K562 (cell line): Measurements from ENCODE around the gene FADS1. TPM values are rescaled to one million over a fixed set of nuclear protein-coding genes. Genes with fewer than 3 reads are reported as not detected.
A peak's percentile ranks its signal among the peaks of the same experiment; 100 is the strongest.

Experiments
- BCL6 ChIP-seq: fragments of 250-450 bp; sonication (Bioruptor Pico); IDR thresholded peaks from 2 replicates; pipeline ENCODE4 v1.4.0; 2020
- CBX2 ChIP-seq: fragments of 200-600 bp; sonication (generic); IDR thresholded peaks from one replicate; pipeline ENCODE4 v1.6.1; 2012; ENCODE audit warnings: mild to moderate bottlenecking, low read length, inconsistent platforms; ENCODE audit not compliant: insufficient read depth, poor library complexity, severe bottlenecking
- CBX3 ChIP-seq, 2 experiments: IDR thresholded peaks; 1 replicate in 1 of 2; 2 replicates in 1 of 2; pipeline ENCODE4 v1.6.1; 2012; ENCODE audit warnings: inconsistent platforms in 2 of 2, low read length in 2 of 2, borderline replicate concordance in 1 of 2, control low read depth in 1 of 2
- CREBBP ChIP-seq: IDR thresholded peaks from one replicate; pipeline ENCODE4 v1.6.1; 2012; ENCODE audit warnings: low read depth, mild to moderate bottlenecking, control low read depth, inconsistent platforms, low read length
- IRF2 ChIP-seq: sonication (generic); formaldehyde crosslinking; IDR thresholded peaks from 2 replicates; pipeline ENCODE4 v1.8.1; 2022; ENCODE audit warnings: mild to moderate bottlenecking, missing genetic modification reagents
- KLF10 ChIP-seq: fragments of 250-450 bp; sonication (Bioruptor Pico); IDR thresholded peaks from 2 replicates; pipeline ENCODE4 v1.6.1; 2021; ENCODE audit warnings: matching md5 sums
- PRMT5 ChIP-seq: sonication (generic); formaldehyde crosslinking; IDR thresholded peaks from 2 replicates; pipeline ENCODE4 v1.5.0; 2020; ENCODE audit warnings: missing genetic modification reagents
- RFX1 ChIP-seq: fragments of 450-650 bp; IDR thresholded peaks from 2 replicates; pipeline ENCODE4 v1.6.1; 2016; ENCODE audit warnings: mild to moderate bottlenecking, moderate library complexity
- SMAD3 ChIP-seq: fragments of 450-650 bp; formaldehyde crosslinking; conservative IDR thresholded peaks from 2 replicates; pipeline ENCODE4 v1.4.0; 2020; ENCODE audit warnings: mild to moderate bottlenecking
- SMARCA4 ChIP-seq: fragments of 450-650 bp; IDR thresholded peaks from 2 replicates; pipeline ENCODE4 v1.6.1; 2016
- SNRNP70 ChIP-seq: fragments of 200-400 bp; formaldehyde crosslinking; optimal IDR thresholded peaks from 2 replicates; pipeline ENCODE3; 2017; ENCODE audit warnings: low read depth, low read length
- SUPT5H ChIP-seq: fragments of 450-650 bp; IDR thresholded peaks from 2 replicates; pipeline ENCODE4 v1.6.1; 2016
- YY1 ChIP-seq, 3 experiments: IDR thresholded peaks; 2 replicates each; pipeline ENCODE4 v1.6.1; 2011; ENCODE audit warnings: low read length in 2 of 3, mild to moderate bottlenecking in 2 of 3, moderate library complexity in 2 of 3, borderline replicate concordance in 1 of 3, control low read depth in 1 of 3, low read depth in 1 of 3; ENCODE audit not compliant: insufficient read depth in 3 of 3, insufficient replicate concordance in 2 of 3, control insufficient read depth in 1 of 3, insufficient read length in 1 of 3; ENCODE audit errors: extremely low read depth in 1 of 3
- ZBTB17 ChIP-seq: fragments of 450-650 bp; formaldehyde crosslinking; IDR thresholded peaks from 2 replicates; pipeline ENCODE4 v1.4.0; 2020; ENCODE audit warnings: mild to moderate bottlenecking
- ZNF239 ChIP-seq: fragments of 250-450 bp; sonication (Bioruptor Pico); IDR thresholded peaks from 2 replicates; pipeline ENCODE4 v1.4.0; 2020; ENCODE audit warnings: mild to moderate bottlenecking
- ZNF324 ChIP-seq: fragments of 250-450 bp; sonication (Bioruptor Pico); IDR thresholded peaks from 2 replicates; pipeline ENCODE4 v1.4.0; 2020; ENCODE audit warnings: mild to moderate bottlenecking
- ZNF518B ChIP-seq: fragments of 250-450 bp; sonication (Bioruptor Pico); IDR thresholded peaks from 2 replicates; pipeline ENCODE4 v1.5.0; 2021; ENCODE audit warnings: mild to moderate bottlenecking, moderate library complexity
- polyA plus RNA-seq, 8 experiments: library from polyadenylated mRNA; depleted of rRNA in 4 of 8; stranded (reverse) in 5 of 8; unstranded in 3 of 8; fragments of >200 nt; fragmentation: Nextera tagmentation in 2 of 8; fragmentation: Illumina TruSeq in 1 of 8; extraction: Ambion mirVana in 2 of 8; extraction: Trizol in 1 of 8; gene quantifications; 2 replicates each; pipeline versions ENCODE4 v1.2.1 to v1.2.3, GENCODE V29; 2011 to 2014; ENCODE audit warnings: inconsistent platforms in 1 of 8, missing spikeins in 1 of 8
- total RNA-seq, 7 experiments: library from RNA; depleted of rRNA in 6 of 7; stranded (reverse); fragments of >200 nt in 6 of 7; fragmentation: Illumina TruSeq in 2 of 7; extraction: Trizol in 2 of 7; gene quantifications; 2 replicates each; pipeline versions ENCODE4 v1.2.1 to v1.2.3, GENCODE V29; 2011 to 2021; ENCODE audit warnings: low replicate concordance in 1 of 7
- TF ChIP-seq, protein P1 (sequence below), 2 experiments: fragments of 450-650 bp; formaldehyde crosslinking in 1 of 2; IDR thresholded peaks; 2 replicates each; pipeline versions ENCODE4 v1.4.0 to v1.6.1; 2014 to 2020; ENCODE audit warnings: mild to moderate bottlenecking in 2 of 2, borderline replicate concordance in 1 of 2, low read depth in 1 of 2

The FADS1 gene
- total and polyA plus RNA-seq, 9 of the 15 experiments (the other 6 are each of a cell fraction or from before 2014, with no cell fraction given), result 110 to 864 (median 364) TPM

GRCh38 chr11:61776561-61777075 is 40.2 kb downstream of the FADS1 start (continued):
- TF ChIP-seq KLF10 (CRISPR knock-in tag) (no peak), SMAD3 (CRISPR knock-in tag) (no peak), SMARCA4 (no peak), CBX3 (IDR thresholded peaks at IDR 0.05; ENCODE audit: borderline replicate concordance in 1 of 2, low read length in 2 of 2) (no peak), BCL6 (CRISPR knock-in tag) (no peak), ZBTB17 (CRISPR knock-in tag) (no peak), RFX1 (no peak), SUPT5H (no peak), ZNF518B (CRISPR knock-in tag) (no peak), IRF2 (CRISPR knock-in tag) (no peak), ZNF239 (CRISPR knock-in tag) (no peak), ZNF324 (CRISPR knock-in tag) (no peak), YY1 (IDR thresholded peaks at IDR 0.05; ENCODE audit: borderline replicate concordance in 1 of 3, control insufficient read depth in 1 of 3, extremely low read depth in 1 of 3, insufficient read depth in 3 of 3, insufficient read length in 1 of 3, insufficient replicate concordance in 2 of 3, low read depth in 1 of 3, low read length in 2 of 3) (no peak), CBX2 (no peak), PRMT5 (CRISPR knock-in tag) (no peak), SNRNP70 (no peak), CREBBP (no peak)
- TF ChIP-seq, protein P1, sequence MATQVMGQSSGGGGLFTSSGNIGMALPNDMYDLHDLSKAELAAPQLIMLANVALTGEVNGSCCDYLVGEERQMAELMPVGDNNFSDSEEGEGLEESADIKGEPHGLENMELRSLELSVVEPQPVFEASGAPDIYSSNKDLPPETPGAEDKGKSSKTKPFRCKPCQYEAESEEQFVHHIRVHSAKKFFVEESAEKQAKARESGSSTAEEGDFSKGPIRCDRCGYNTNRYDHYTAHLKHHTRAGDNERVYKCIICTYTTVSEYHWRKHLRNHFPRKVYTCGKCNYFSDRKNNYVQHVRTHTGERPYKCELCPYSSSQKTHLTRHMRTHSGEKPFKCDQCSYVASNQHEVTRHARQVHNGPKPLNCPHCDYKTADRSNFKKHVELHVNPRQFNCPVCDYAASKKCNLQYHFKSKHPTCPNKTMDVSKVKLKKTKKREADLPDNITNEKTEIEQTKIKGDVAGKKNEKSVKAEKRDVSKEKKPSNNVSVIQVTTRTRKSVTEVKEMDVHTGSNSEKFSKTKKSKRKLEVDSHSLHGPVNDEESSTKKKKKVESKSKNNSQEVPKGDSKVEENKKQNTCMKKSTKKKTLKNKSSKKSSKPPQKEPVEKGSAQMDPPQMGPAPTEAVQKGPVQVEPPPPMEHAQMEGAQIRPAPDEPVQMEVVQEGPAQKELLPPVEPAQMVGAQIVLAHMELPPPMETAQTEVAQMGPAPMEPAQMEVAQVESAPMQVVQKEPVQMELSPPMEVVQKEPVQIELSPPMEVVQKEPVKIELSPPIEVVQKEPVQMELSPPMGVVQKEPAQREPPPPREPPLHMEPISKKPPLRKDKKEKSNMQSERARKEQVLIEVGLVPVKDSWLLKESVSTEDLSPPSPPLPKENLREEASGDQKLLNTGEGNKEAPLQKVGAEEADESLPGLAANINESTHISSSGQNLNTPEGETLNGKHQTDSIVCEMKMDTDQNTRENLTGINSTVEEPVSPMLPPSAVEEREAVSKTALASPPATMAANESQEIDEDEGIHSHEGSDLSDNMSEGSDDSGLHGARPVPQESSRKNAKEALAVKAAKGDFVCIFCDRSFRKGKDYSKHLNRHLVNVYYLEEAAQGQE (IDR thresholded peaks at IDR 0.05; ENCODE audit: borderline replicate concordance), result peak; percentile 80
- TF ChIP-seq, protein P1 (CRISPR knock-in tag; IDR thresholded peaks at IDR 0.05; ENCODE audit: low read depth), result no peak
